Transverse colon (tissue), 4 donors: ENCODE results near the gene HTT-AS. TPM values are rescaled to one million over a fixed set of nuclear protein-coding genes. Genes with fewer than 3 reads are reported as not detected.

ENCODE experiments used
- DNase-seq: peaks from one replicate; pipeline ENCODE4 v3.0.0-alpha.2; 2019
- H3K27ac ChIP-seq, 4 donors: fragments of 200-600 bp; sonication (generic); 2 replicates each; pipeline ENCODE4 v1.5.1; 2016 to 2018; ENCODE audit warnings: inconsistent platforms in 4 of 4
- H3K27me3 ChIP-seq: fragments of 200-600 bp; sonication (generic); 2 replicates; pipeline ENCODE4 v1.5.1; 2017; ENCODE audit warnings: inconsistent platforms
- H3K36me3 ChIP-seq, 4 donors: fragments of 200-600 bp; sonication (generic); 2 replicates each; pipeline ENCODE4 v1.5.1; 2017 to 2019; ENCODE audit warnings: inconsistent platforms in 4 of 4
- H3K4me1 ChIP-seq, 4 donors: fragments of 200-600 bp; sonication (generic); 2 replicates each; pipeline ENCODE4 v1.5.1; 2017 to 2020; ENCODE audit warnings: inconsistent platforms in 4 of 4
- H3K4me3 ChIP-seq, 4 donors: fragments of 200-600 bp; sonication (generic); 1 replicate in 1 of 4; 2 replicates in 3 of 4; pipeline versions ENCODE4 v1.5.1 to v1.6.1; 2017 to 2019; ENCODE audit warnings: inconsistent platforms in 4 of 4
- H3K9me3 ChIP-seq, 2 donors: fragments of 200-600 bp; sonication (generic); 2 replicates each; pipeline ENCODE4 v1.5.1; 2017 to 2019; ENCODE audit warnings: inconsistent platforms in 2 of 2
- EP300 ChIP-seq: sonication (generic); formaldehyde crosslinking; IDR thresholded peaks from one replicate; pipeline ENCODE4 v1.6.1; 2017; ENCODE audit warnings: antibody characterized with exemption, low read depth
- POLR2A ChIP-seq: fragments of 450-650 bp; IDR thresholded peaks from one replicate; pipeline ENCODE4 v1.6.1; 2016; ENCODE audit warnings: antibody characterized with exemption, mild to moderate bottlenecking, moderate library complexity
- POLR2AphosphoS5 ChIP-seq, 3 donors: sonication (generic); formaldehyde crosslinking; IDR thresholded peaks; one replicate each; pipeline ENCODE4 v1.6.1; 2016; ENCODE audit warnings: antibody characterized with exemption in 3 of 3
- WGBS, 2 donors: methylation state at CpG; one replicate each; pipeline ENCODE4 v1.1.5; 2018; ENCODE audit warnings: low coverage in 1 of 2; 5-methylcytosine and 5-hydroxymethylcytosine counted together
- in situ Hi-C, 4 donors: fragments of 200-750 bp; cut with MboI; loops; one replicate each; pipeline versions ENCODE4 v1.15.0 to v1.15.1; 2017; ENCODE audit warnings: low sequenced_read_pairs in 3 of 4, low pct_ligation_motif_present in 1 of 4, low pct_unique_long_range_greater_than_20kb in 1 of 4
- intact Hi-C: fragments of 100-400 bp; cut with DNase I; formaldehyde crosslinking; loops from one replicate; pipeline ENCODE4 v1.15.1; 2023; ENCODE audit warnings: low total_unique reads
- total RNA-seq, 4 donors: library from RNA; depleted of rRNA; stranded (reverse); fragments of >200 nt; gene quantifications; one replicate each; pipeline ENCODE4 v1.1.0, GENCODE V29; 2016
- TF ChIP-seq, protein P1 (sequence below), 5 experiments: fragments of 200-600 bp in 3 of 5; fragments of 450-650 bp in 2 of 5; sonication (generic) in 3 of 5; IDR thresholded peaks; 1 replicate in 2 of 5; 2 replicates in 3 of 5; pipeline ENCODE4 v1.5.1; 2016 to 2017; ENCODE audit warnings: antibody characterized with exemption in 5 of 5, inconsistent platforms in 3 of 5, mild to moderate bottlenecking in 2 of 5, moderate library complexity in 1 of 5

Gene HTT-AS
- total RNA-seq, 4 donors from 2014 or later = not detected

DNA sequence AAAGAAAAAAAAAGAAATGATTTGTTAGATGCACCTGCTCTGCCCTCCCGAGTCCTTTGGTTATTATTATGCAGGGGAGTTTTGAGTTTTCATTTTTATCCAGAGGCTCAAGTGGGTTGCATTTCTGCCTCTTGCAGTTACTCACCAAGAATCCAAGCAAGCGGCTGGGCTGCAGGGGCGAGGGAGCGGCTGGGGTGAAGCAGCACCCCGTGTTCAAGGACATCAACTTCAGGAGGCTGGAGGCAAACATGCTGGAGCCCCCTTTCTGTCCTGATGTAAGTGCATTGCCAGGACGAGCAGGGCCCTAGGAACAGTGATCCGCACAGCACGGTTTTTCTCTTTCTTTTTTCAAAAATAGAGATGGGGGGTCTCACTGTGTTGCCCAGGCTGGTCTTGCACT, 39.1 kb downstream of the HTT-AS start:
- intact Hi-C loops = loop anchor here (10.0 kb wide), 1 partner anchor 60 kb away; no protein-coding TSS in a partner anchor
- 72 to 82% methylated on average over 2 to 8 of the region's 8 CpGs for WGBS, 2 donors
- DNase-seq = no peak
- H3K27ac ChIP-seq = no peak overlapping the region
- H3K9me3 ChIP-seq = no peaks in the 10 kb centered on the region
- H3K36me3 ChIP-seq = no peaks in the 10 kb centered on the region
- in situ Hi-C loops = no loop called here
- H3K27me3 ChIP-seq = no peaks in the 10 kb centered on the region
- H3K4me1 ChIP-seq = peaks cover 0 to 13% (median 7%) of the 10 kb centered on the region in 4 donors
- H3K4me3 ChIP-seq = no peak overlapping the region
- TF ChIP-seq POLR2A = no peak
- TF ChIP-seq, protein P1, sequence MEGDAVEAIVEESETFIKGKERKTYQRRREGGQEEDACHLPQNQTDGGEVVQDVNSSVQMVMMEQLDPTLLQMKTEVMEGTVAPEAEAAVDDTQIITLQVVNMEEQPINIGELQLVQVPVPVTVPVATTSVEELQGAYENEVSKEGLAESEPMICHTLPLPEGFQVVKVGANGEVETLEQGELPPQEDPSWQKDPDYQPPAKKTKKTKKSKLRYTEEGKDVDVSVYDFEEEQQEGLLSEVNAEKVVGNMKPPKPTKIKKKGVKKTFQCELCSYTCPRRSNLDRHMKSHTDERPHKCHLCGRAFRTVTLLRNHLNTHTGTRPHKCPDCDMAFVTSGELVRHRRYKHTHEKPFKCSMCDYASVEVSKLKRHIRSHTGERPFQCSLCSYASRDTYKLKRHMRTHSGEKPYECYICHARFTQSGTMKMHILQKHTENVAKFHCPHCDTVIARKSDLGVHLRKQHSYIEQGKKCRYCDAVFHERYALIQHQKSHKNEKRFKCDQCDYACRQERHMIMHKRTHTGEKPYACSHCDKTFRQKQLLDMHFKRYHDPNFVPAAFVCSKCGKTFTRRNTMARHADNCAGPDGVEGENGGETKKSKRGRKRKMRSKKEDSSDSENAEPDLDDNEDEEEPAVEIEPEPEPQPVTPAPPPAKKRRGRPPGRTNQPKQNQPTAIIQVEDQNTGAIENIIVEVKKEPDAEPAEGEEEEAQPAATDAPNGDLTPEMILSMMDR (IDR thresholded peaks at IDR 0.05) = no peak
- TF ChIP-seq EP300 = no peak
- no peak for TF ChIP-seq POLR2AphosphoS5 (IDR thresholded peaks at IDR 0.05)

GRCh38 chr4:3034231-3034630, 40.1 kb downstream of the HTT-AS start:
- no peak overlapping the region for H3K27ac ChIP-seq
- 74 to 91% methylated on average over 4 to 8 of the region's 8 CpGs for WGBS, 2 donors
- TF ChIP-seq POLR2AphosphoS5 (IDR thresholded peaks at IDR 0.05) (no peak), EP300 (no peak), POLR2A (no peak)
- TF ChIP-seq, protein P1 (IDR thresholded peaks at IDR 0.05) = no peak
- DNase-seq = no peak
- no peaks in the 10 kb centered on the region for H3K36me3 ChIP-seq
- peaks cover 0 to 13% (median 7%) of the 10 kb centered on the region in 4 donors for H3K4me1 ChIP-seq
- intact Hi-C loops = loop anchor here (10.0 kb wide), 1 partner anchor 59 kb away; no protein-coding TSS in a partner anchor
- in situ Hi-C loops = no loop called here
- H3K9me3 ChIP-seq = no peaks in the 10 kb centered on the region
- no peaks in the 10 kb centered on the region for H3K27me3 ChIP-seq
- H3K4me3 ChIP-seq = no peak overlapping the region

- no peaks in the 10 kb centered on the region for H3K9me3 ChIP-seq
- H3K27ac ChIP-seq = no peak overlapping the region
- no peaks in the 10 kb centered on the region for H3K36me3 ChIP-seq
- no peak overlapping the region for H3K4me3 ChIP-seq
- in situ Hi-C loops = no loop called here
- no peaks in the 10 kb centered on the region for H3K4me1 ChIP-seq
- TF ChIP-seq POLR2A (no peak), EP300 (no peak), POLR2AphosphoS5 (IDR thresholded peaks at IDR 0.05) (no peak)
- TF ChIP-seq, protein P1 (IDR thresholded peaks at IDR 0.05) = no peak
- no peak for DNase-seq
- no peaks in the 10 kb centered on the region for H3K27me3 ChIP-seq
- 56% methylated on average over 12 of the region's 12 CpGs; no CpG with 5 or more reads in 1 of the 2 donors for WGBS, 2 donors
- intact Hi-C loops = loop anchor here (10.0 kb wide), 1 partner anchor 57 kb away; no protein-coding TSS in a partner anchor
These were observed 42.8 kb downstream of the HTT-AS start for GRCh38 chr4:3031357-3032082.

DNA sequence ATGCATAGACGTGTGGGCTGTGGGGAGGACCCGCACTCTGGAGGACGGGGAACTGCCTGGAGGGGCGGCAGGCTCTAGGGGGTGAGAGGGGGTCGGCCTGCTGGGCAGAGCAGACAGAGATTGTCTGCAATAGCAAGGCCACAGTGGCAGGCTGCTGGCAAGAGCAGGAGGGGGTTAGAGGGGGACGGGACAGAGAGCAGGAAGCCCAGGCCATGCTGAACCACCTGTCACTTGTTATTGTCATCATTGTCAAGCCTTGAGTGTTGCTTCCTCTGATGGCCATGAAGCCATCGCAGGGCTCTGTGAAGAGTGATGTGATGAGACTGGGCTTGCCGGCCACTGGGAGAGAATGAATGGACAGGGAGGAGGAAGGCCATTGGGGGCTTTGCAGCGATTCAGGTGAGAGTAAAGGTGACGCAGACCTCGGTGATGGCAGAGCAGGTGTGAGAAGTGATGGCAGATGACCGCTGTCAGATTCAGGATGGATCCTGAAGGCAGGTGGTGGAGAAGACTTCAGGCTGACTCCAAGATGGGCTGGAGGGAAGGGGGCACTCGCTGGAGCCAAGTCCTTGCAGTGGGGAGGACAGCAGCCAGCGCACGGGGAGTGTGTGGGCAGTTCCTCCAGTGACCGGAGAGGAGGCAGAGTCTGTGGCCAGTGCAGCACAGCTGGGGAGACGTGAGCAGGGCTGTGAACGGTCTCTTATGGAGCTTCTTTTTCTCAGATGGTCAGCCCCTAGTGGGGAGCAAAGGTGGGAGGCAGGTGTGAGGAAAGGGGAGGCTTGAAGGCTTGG, 43.6 kb downstream of the HTT-AS start:
- Histone ChIP-seq H3K4me3 (no peak overlapping the region), H3K9me3 (no peaks in the 10 kb centered on the region), H3K36me3 (no peaks in the 10 kb centered on the region), H3K4me1 (no peaks in the 10 kb centered on the region), H3K27ac (no peak overlapping the region), H3K27me3 (no peaks in the 10 kb centered on the region)
- in situ Hi-C loops (no loop called here), intact Hi-C loops (loop anchor here (10.0 kb wide), 1 partner anchor 56 kb away; no protein-coding TSS in a partner anchor)
- TF ChIP-seq, protein P1 (IDR thresholded peaks at IDR 0.05) = no peak
- no peak for TF ChIP-seq EP300
- no peak for TF ChIP-seq POLR2AphosphoS5 (IDR thresholded peaks at IDR 0.05)
- no peak for TF ChIP-seq POLR2A
- WGBS, 2 donors = 60 to 76% methylated on average over 1 to 18 of the region's 18 CpGs
- DNase-seq = no peak
